NCI-H1694 (cell line): ENCODE results near the gene SULT1C3.

Source experiments
- DNase-seq: peaks from one replicate; lab custom pipeline; 2025; lab: John Stamatoyannopoulos, UW

The SULT1C3 gene

GRCh38 chr2:108304975-108305374 is 65.2 kb downstream of the SULT1C3 start:
- DNase-seq, result no peak

GRCh38 chr2:108305901-108306300 is 66.1 kb downstream of the SULT1C3 start:
- no peak for DNase-seq

- DNase-seq, result no peak
These were observed 70.1 kb downstream of the SULT1C3 start for GRCh38 chr2:108309903-108310302.
